ENCODE results near the gene ZNF787. TPM values are rescaled to one million over a fixed set of nuclear protein-coding genes. Genes with fewer than 3 reads are reported as not detected.
A peak's percentile ranks its signal among the peaks of the same experiment; 100 is the strongest.

ZNF787 gene
- total and polyA plus RNA-seq, 2 of the 13 experiments (the other 11 are each of a cell fraction or from before 2014, with no cell fraction given) = 15.1 to 42.8 TPM

DNA sequence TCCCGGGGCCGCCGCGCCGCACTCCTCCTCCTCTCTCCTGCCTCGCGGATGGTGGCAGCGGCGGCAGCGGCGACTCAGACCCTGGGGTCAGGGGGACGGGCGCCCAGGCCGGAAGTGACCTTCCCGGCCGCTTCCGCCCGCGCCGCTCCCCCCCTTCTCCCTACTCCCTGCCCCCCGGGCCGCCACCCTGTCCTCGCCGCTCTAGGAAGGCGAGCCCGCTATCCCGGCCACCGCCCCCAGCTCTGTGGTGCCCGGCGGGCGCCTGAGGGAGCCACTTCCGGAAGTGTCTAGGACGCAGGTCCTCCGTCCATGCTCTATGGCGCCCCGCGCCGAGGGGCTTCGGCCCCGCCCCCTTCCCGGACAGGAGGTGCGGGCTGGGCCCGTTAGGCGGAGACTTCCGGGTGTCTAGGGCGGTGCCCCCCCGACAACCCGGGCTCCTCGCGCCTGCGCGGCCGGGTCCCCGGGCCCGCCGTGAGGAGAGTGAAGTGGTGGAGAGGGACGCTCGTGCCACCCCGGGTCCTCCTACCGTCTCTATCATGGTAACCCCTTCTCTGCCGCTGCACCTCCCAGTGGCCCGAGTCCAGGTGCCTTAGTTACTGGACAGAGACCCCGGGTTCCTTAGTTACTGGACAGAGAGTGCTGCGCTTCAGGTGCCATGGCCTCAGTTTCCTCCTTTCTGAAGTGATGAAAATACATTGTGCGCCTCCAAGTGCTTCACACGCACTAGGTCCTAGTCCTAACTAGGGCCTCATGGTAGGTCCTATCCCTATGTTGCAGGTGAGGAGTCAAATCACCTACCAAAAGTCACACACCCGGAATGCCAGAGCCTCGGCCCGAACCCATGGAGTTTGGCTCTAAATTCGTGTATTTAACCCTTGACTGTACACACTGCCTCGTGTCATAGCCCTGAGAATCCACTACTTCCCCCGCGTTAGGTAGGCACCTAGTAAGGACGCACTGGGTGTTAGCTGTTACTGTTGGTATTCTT is at the start of gene ZNF787 (continued):
- TF ChIP-seq, protein P1, sequence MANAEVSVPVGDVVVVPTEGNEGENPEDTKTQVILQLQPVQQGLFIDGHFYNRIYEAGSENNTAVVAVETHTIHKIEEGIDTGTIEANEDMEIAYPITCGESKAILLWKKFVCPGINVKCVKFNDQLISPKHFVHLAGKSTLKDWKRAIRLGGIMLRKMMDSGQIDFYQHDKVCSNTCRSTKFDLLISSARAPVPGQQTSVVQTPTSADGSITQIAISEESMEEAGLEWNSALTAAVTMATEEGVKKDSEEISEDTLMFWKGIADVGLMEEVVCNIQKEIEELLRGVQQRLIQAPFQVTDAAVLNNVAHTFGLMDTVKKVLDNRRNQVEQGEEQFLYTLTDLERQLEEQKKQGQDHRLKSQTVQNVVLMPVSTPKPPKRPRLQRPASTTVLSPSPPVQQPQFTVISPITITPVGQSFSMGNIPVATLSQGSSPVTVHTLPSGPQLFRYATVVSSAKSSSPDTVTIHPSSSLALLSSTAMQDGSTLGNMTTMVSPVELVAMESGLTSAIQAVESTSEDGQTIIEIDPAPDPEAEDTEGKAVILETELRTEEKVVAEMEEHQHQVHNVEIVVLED (CRISPR knock-in tag; IDR thresholded peaks at IDR 0.05; ENCODE audit: borderline replicate concordance) = peak; percentile 75; the same call in 1 of the 2 replicates
- TF ChIP-seq KMT2A (CRISPR knock-in tag; IDR thresholded peaks at IDR 0.05) (no peak), ETV6 (CRISPR knock-in tag; conservative IDR thresholded peaks at IDR 0.05) (peak; percentile 67), NFE2L1 (CRISPR knock-in tag; IDR thresholded peaks at IDR 0.05; ENCODE audit: borderline replicate concordance) (no peak), KLF12 (CRISPR knock-in tag; IDR thresholded peaks at IDR 0.05; ENCODE audit: borderline replicate concordance) (peak; percentile 67; the same call in 1 of the 2 replicates), ZFP36L2 (CRISPR knock-in tag; IDR thresholded peaks at IDR 0.05) (no peak), JARID2 (CRISPR knock-in tag; IDR thresholded peaks at IDR 0.05; ENCODE audit: insufficient replicate concordance) (peak; percentile 15), CHD2 (IDR thresholded peaks at IDR 0.05; ENCODE audit: low read depth, low read length) (no peak), PHF8 (CRISPR knock-in tag; IDR thresholded peaks at IDR 0.05) (peak; percentile 56; the same call in 1 of the 2 replicates), NCOA2 (CRISPR knock-in tag; IDR thresholded peaks at IDR 0.05) (peak; percentile 26; the same call in 1 of the 2 replicates), HMGA1 (CRISPR knock-in tag; conservative IDR thresholded peaks at IDR 0.05) (no peak), ZNF777 (CRISPR knock-in tag; IDR thresholded peaks at IDR 0.05) (no peak), ZNF761 (CRISPR knock-in tag; conservative IDR thresholded peaks at IDR 0.05) (peak; percentile 79; the same call in 1 of the 2 replicates)
- TF ChIP-seq, protein P2, sequence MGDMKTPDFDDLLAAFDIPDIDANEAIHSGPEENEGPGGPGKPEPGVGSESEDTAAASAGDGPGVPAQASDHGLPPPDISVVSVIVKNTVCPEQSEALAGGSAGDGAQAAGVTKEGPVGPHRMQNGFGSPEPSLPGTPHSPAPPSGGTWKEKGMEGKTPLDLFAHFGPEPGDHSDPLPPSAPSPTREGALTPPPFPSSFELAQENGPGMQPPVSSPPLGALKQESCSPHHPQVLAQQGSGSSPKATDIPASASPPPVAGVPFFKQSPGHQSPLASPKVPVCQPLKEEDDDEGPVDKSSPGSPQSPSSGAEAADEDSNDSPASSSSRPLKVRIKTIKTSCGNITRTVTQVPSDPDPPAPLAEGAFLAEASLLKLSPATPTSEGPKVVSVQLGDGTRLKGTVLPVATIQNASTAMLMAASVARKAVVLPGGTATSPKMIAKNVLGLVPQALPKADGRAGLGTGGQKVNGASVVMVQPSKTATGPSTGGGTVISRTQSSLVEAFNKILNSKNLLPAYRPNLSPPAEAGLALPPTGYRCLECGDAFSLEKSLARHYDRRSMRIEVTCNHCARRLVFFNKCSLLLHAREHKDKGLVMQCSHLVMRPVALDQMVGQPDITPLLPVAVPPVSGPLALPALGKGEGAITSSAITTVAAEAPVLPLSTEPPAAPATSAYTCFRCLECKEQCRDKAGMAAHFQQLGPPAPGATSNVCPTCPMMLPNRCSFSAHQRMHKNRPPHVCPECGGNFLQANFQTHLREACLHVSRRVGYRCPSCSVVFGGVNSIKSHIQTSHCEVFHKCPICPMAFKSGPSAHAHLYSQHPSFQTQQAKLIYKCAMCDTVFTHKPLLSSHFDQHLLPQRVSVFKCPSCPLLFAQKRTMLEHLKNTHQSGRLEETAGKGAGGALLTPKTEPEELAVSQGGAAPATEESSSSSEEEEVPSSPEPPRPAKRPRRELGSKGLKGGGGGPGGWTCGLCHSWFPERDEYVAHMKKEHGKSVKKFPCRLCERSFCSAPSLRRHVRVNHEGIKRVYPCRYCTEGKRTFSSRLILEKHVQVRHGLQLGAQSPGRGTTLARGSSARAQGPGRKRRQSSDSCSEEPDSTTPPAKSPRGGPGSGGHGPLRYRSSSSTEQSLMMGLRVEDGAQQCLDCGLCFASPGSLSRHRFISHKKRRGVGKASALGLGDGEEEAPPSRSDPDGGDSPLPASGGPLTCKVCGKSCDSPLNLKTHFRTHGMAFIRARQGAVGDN (CRISPR knock-in tag; IDR thresholded peaks at IDR 0.05) = peak; percentile 70; the same call in 1 of the 2 replicates
- TF ChIP-seq, protein P3, sequence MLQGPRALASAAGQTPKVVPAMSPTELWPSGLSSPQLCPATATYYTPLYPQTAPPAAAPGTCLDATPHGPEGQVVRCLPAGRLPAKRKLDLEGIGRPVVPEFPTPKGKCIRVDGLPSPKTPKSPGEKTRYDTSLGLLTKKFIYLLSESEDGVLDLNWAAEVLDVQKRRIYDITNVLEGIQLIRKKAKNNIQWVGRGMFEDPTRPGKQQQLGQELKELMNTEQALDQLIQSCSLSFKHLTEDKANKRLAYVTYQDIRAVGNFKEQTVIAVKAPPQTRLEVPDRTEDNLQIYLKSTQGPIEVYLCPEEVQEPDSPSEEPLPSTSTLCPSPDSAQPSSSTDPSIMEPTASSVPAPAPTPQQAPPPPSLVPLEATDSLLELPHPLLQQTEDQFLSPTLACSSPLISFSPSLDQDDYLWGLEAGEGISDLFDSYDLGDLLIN (CRISPR knock-in tag; IDR thresholded peaks at IDR 0.05; ENCODE audit: borderline replicate concordance) = no peak
- TF ChIP-seq, protein P4, sequence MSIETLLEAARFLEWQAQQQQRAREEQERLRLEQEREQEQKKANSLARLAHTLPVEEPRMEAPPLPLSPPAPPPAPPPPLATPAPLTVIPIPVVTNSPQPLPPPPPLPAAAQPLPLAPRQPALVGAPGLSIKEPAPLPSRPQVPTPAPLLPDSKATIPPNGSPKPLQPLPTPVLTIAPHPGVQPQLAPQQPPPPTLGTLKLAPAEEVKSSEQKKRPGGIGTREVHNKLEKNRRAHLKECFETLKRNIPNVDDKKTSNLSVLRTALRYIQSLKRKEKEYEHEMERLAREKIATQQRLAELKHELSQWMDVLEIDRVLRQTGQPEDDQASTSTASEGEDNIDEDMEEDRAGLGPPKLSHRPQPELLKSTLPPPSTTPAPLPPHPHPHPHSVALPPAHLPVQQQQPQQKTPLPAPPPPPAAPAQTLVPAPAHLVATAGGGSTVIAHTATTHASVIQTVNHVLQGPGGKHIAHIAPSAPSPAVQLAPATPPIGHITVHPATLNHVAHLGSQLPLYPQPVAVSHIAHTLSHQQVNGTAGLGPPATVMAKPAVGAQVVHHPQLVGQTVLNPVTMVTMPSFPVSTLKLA (IDR thresholded peaks at IDR 0.05) = peak; percentile 45; the same call in 1 of the 2 replicates
- TF ChIP-seq, protein P5, sequence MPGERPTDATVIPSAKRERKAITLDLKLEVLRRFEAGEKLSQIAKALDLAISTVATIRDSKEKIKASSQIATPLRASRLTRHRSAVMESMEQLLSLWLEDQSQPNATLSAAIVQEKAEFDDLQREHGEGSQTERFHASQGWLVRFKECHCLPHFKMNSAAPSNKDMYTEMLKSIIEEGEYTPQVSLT (CRISPR knock-in tag; IDR thresholded peaks at IDR 0.05; ENCODE audit: borderline replicate concordance, low read depth) = no peak

Measured in HepG2 (cell line).